ENCODE data around the gene RNASE2.
"Not testable (repeated sequence)": the region's sequence is repeated elsewhere in the genome, so short reads cannot be mapped to it uniquely, and the experiment has no call there.

The RNASE2 gene

GRCh38 chr14:20954736-20955537 is at the start of gene RNASE2:
TSS of gene RNASE2 (plus strand) at chr14:20955487. CDS start at chr14:20955772, 285 bp downstream.
- DNase-seq (ENCODE audit: low spot score), result not testable (repeated sequence)

GRCh38 chr14:20905676-20906075 is 49.6 kb upstream of the RNASE2 start:
- DNase-seq (ENCODE audit: low spot score), result no peak

GRCh38 chr14:20907214-20907613 is 48.1 kb upstream of the RNASE2 start:
- peak; percentile 2 for DNase-seq (ENCODE audit: low spot score)

- not testable (repeated sequence) for DNase-seq (ENCODE audit: low spot score)
Measured at GRCh38 chr14:20910822-20911221, 44.5 kb upstream of the RNASE2 start.

GRCh38 chr14:20919038-20919756 is 36.1 kb upstream of the RNASE2 start:
- DNase-seq (ENCODE audit: low spot score), result not testable (repeated sequence)

GRCh38 chr14:20923766-20924297 is 31.5 kb upstream of the RNASE2 start:
- DNase-seq (ENCODE audit: low spot score), result not testable (repeated sequence)

GRCh38 chr14:20934148-20934762 is 21.0 kb upstream of the RNASE2 start:
- DNase-seq (ENCODE audit: low spot score), result no peak

- no peak for DNase-seq (ENCODE audit: low spot score)
Measured at GRCh38 chr14:20935303-20935984, 19.8 kb upstream of the RNASE2 start.

- not testable (repeated sequence) for DNase-seq (ENCODE audit: low spot score)
Measured at GRCh38 chr14:20945146-20945545, 10.1 kb upstream of the RNASE2 start.

- not testable (repeated sequence) for DNase-seq (ENCODE audit: low spot score)
Measured at GRCh38 chr14:20946707-20947106, 8.6 kb upstream of the RNASE2 start.

- not testable (repeated sequence) for DNase-seq (ENCODE audit: low spot score)
Measured at GRCh38 chr14:20955538-20955873, 219 bp downstream of the RNASE2 start.

GRCh38 chr14:20956376-20956976 is 1.2 kb downstream of the RNASE2 start:
- no peak for DNase-seq (ENCODE audit: low spot score)

GRCh38 chr14:20958946-20959345 is 3.7 kb downstream of the RNASE2 start:
- not testable (repeated sequence) for DNase-seq (ENCODE audit: low spot score)

GRCh38 chr14:20969336-20969735 is 14.0 kb downstream of the RNASE2 start:
- DNase-seq (ENCODE audit: low spot score), result no peak

- DNase-seq (ENCODE audit: low spot score), result peak; percentile 2
Measured at GRCh38 chr14:20970647-20970982, 15.3 kb downstream of the RNASE2 start.

- DNase-seq (ENCODE audit: low spot score), result peak; percentile 76
Measured at GRCh38 chr14:20970983-20971704, 15.9 kb downstream of the RNASE2 start.

- DNase-seq (ENCODE audit: low spot score), result no peak
Measured at GRCh38 chr14:20971705-20972021, 16.4 kb downstream of the RNASE2 start.

GRCh38 chr14:20973501-20973900 is 18.2 kb downstream of the RNASE2 start:
- no peak for DNase-seq (ENCODE audit: low spot score)

GRCh38 chr14:20976291-20976690 is 21.0 kb downstream of the RNASE2 start:
- no peak for DNase-seq (ENCODE audit: low spot score)

- no peak for DNase-seq (ENCODE audit: low spot score)
Measured at GRCh38 chr14:20978687-20979086, 23.4 kb downstream of the RNASE2 start.

- no peak for DNase-seq (ENCODE audit: low spot score)
Measured at GRCh38 chr14:20980906-20981305, 25.6 kb downstream of the RNASE2 start.

Data from SW480 (cell line).